ENCODE results near the gene NUDCD3. TPM values are rescaled to one million over a fixed set of nuclear protein-coding genes. Genes with fewer than 3 reads are reported as not detected.

Gene NUDCD3
- total RNA-seq, 6 experiments from 2014 or later = 24.4 to 47.1 (median 42.5) TPM

DNA sequence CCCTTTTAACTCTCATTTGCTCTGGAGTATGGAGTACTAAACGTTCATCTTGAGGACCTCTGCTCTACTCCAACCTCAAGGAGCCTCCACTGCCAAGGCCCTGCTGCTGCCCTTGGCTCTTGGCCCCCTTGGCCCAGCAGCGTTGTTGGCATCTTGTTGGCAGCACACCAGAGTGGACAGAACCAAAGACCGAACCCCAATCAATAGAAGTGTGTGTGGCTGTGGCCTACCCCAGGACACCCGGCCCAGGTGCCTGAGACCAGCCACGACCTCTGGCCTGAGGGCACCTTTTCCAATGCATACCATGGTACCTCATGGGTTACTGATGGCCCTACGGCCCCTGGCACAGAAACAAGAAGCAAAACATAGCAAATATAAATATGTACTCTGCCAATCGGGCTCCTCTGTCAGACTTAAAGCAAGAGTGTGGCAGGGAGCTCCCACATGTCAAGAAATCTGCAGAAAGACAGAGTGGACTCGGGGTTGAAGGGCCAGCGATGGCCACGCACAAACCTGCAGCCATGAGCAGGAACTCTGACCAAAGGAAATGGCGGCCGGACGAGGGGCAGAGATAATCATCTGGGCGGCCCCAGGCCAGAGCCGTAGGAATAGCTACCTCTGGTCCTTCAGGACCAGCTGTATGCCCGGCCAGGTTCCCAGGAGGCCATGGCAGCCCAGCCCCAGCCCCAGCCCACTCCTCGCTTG, 47.8 kb upstream of the NUDCD3 start:
- DNase-seq (no peak), ATAC-seq (no peak)
- no peaks in the 10 kb centered on the region for H3K27me3 ChIP-seq
- intact Hi-C loops (cut with DNase I) = no loop called here
- peak overlapping the region; percentile 54 to 73 (median 58) for H3K4me3 ChIP-seq
- WGBS (ENCODE audit: insufficient coverage, low coverage, low lambda C conversion rate, missing lambda C conversion rate) = 26% methylated on average over 10 of the region's 17 CpGs
- peak overlapping the region; percentile 16 to 99 (median 90) for H3K27ac ChIP-seq
- no peak for TF ChIP-seq CTCF (IDR thresholded peaks at IDR 0.05)
- TF ChIP-seq POLR2A (IDR thresholded peaks at IDR 0.05) = no peak
- H3K36me3 ChIP-seq = peaks cover 0 to 21% (median 0%) of the 10 kb centered on the region in 4 donors
- H3K4me1 ChIP-seq = peaks cover 0 to 49% (median 12%) of the 10 kb centered on the region in 4 donors
- H3K9me3 ChIP-seq = no peaks in the 10 kb centered on the region

GRCh38 chr7:44537442-44537841, 47.0 kb upstream of the NUDCD3 start:
- ATAC-seq = no peak
- 61% methylated on average over 6 of the region's 6 CpGs for WGBS (ENCODE audit: insufficient coverage, low coverage, low lambda C conversion rate, missing lambda C conversion rate)
- Histone ChIP-seq H3K36me3 (peaks cover 0 to 29% (median 0%) of the 10 kb centered on the region in 4 donors), H3K4me1 (peaks cover 0 to 42% (median 9%) of the 10 kb centered on the region in 4 donors), H3K9me3 (no peaks in the 10 kb centered on the region), H3K27me3 (no peaks in the 10 kb centered on the region), H3K4me3 (peak overlapping the region; percentile 54 to 73 (median 58)), H3K27ac (peak overlapping the region in 2 of 3 donors; percentile 16 to 99)
- intact Hi-C loops (cut with DNase I) = no loop called here
- no peak for TF ChIP-seq POLR2A (IDR thresholded peaks at IDR 0.05)
- no peak for TF ChIP-seq CTCF (IDR thresholded peaks at IDR 0.05)
- DNase-seq = no peak

DNA sequence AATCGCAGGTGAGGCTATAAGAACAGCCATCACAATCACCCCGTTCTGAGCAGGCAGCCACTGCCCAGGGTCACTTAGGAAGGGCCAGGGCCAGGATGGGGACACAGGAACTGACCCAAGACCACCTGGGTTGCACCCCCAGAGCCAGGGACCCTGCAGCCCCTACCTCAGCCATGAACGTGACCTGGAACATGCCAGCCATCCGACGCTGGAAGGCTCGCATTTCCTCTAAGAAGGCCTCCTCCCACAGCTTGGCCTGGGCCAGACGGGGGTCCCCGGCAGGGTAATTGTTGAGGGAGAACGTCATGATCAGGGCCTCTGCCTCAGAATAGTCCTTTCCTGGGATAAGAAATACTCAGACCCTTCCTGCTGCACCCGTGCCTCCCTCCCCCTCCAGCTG, 45.6 kb upstream of the NUDCD3 start:
- intact Hi-C loops (cut with DNase I) = no loop called here

GRCh38 chr7:44535348-44536064, 45.0 kb upstream of the NUDCD3 start:
- Histone ChIP-seq H3K27ac (no peak overlapping the region), H3K36me3 (peaks cover 0 to 45% (median 0%) of the 10 kb centered on the region in 4 donors), H3K4me3 (no peak overlapping the region), H3K9me3 (no peaks in the 10 kb centered on the region), H3K27me3 (no peaks in the 10 kb centered on the region), H3K4me1 (peaks cover 0 to 30% (median 4%) of the 10 kb centered on the region in 4 donors)
- TF ChIP-seq CTCF (IDR thresholded peaks at IDR 0.05) (no peak), POLR2A (IDR thresholded peaks at IDR 0.05) (no peak)
- intact Hi-C loops (cut with DNase I) = no loop called here
- ATAC-seq = no peak
- no peak for DNase-seq
- 20% methylated on average over 2 of the region's 8 CpGs for WGBS (ENCODE audit: insufficient coverage, low coverage, low lambda C conversion rate, missing lambda C conversion rate)

More for the DNA sequence above, 45.6 kb upstream of the NUDCD3 start:
- TF ChIP-seq POLR2A (IDR thresholded peaks at IDR 0.05) = no peak
- no peak for TF ChIP-seq CTCF (IDR thresholded peaks at IDR 0.05)
- 90% methylated on average over 2 of the region's 10 CpGs for WGBS (ENCODE audit: insufficient coverage, low coverage, low lambda C conversion rate, missing lambda C conversion rate)
- DNase-seq (no peak), ATAC-seq (no peak)
- peaks cover 0 to 43% (median 0%) of the 10 kb centered on the region in 4 donors for H3K36me3 ChIP-seq
- no peaks in the 10 kb centered on the region for H3K27me3 ChIP-seq
- H3K4me1 ChIP-seq = peaks cover 0 to 30% (median 4%) of the 10 kb centered on the region in 4 donors
- no peak overlapping the region for H3K4me3 ChIP-seq
- H3K27ac ChIP-seq = no peak overlapping the region
- no peaks in the 10 kb centered on the region for H3K9me3 ChIP-seq
